ENCODE data around the gene RAC2.

Gene RAC2

DNA sequence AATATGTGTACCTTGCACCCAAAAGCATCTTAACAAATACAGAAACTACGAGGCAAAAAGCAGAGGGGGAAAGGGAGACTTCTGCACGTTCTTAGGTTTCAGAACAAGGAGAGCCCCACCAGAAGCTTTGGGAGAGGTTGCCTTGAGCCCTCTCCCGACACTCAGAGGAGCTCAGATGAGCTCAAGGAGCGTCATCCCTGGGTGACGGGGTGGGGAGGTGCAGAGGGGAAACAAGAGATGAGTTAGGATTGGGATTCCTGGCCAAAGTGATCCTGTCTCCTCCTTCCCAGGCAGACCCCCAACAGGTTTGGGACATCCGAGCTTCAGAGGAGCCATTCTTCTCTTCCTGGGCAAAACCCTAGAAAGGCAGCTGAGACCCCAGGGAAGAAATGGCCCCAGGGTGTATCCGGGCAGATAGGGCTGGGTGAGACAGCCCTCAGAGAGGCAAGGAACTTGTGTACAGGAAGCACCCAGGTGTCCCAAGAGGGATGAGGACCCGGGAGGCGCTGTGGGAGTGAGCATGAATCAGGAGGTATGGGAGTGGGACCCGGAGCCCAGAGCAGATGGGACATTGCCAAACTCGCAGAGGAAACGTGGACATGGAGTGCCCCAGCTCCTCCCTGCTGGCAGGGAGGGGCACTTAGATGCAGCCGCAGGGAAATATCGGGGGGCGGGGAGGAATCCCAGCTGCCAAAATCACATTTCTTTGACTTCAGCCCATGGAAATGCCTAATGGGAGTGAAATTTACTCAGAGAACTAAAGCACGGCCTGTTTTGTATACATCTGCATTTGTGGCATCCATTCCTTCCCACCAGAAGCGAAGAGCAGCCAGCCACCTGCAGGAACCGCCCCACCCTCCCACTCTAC lies 68.4 kb downstream of the RAC2 start:
- DNase-seq (ENCODE audit: low spot score) = no peak
